Neural cell (in vitro differentiated cells): ENCODE results near the gene TTC5. TPM values are rescaled to one million over a fixed set of nuclear protein-coding genes. Genes with fewer than 3 reads are reported as not detected.
A peak's percentile ranks its signal among the peaks of the same experiment; 100 is the strongest.

Experiments
- H2AFZ ChIP-seq: fragments of 200-600, 300-800 bp; sonication (generic), shearing (Covaris generic); 2 replicates; pipeline ENCODE4 v1.6.0; 2014; ENCODE audit warnings: low read depth, mild to moderate bottlenecking, antibody characterized with exemption, low read length, moderate library complexity
- H3F3A ChIP-seq: fragments of 200-600 bp; shearing (Covaris generic); 2 replicates; pipeline ENCODE4 v1.6.1; 2016; ENCODE audit warnings: mild to moderate bottlenecking, moderate library complexity, mixed read lengths, antibody characterized with exemption, low read length; ENCODE audit not compliant: insufficient read depth, poor library complexity, severe bottlenecking
- H3K27ac ChIP-seq: fragments of 200-600, 300-800 bp; sonication (generic), shearing (Covaris generic); 2 replicates; pipeline ENCODE4 v1.5.1; 2014; ENCODE audit warnings: mild to moderate bottlenecking, low read length, moderate library complexity
- H3K27me3 ChIP-seq: fragments of 300-800, 200-600 bp; sonication (generic), shearing (Covaris generic); 2 replicates; pipeline ENCODE4 v1.6.0; 2014; ENCODE audit warnings: mild to moderate bottlenecking, low read depth, low read length, moderate library complexity; ENCODE audit not compliant: insufficient read depth
- H3K36me3 ChIP-seq: fragments of 300-800, 200-600 bp; sonication (generic), shearing (Covaris generic); 2 replicates; pipeline ENCODE4 v1.5.1; 2014; ENCODE audit warnings: mild to moderate bottlenecking, antibody characterized with exemption, low read length, moderate library complexity; ENCODE audit not compliant: insufficient read depth
- H3K4me2 ChIP-seq: fragments of 300-800, 200-600 bp; sonication (generic), shearing (Covaris generic); 2 replicates; pipeline ENCODE4 v1.6.0; 2014; ENCODE audit warnings: mild to moderate bottlenecking, low read length
- H3K4me3 ChIP-seq: fragments of 300-800, 200-600 bp; sonication (generic), shearing (Covaris generic); 2 replicates; pipeline ENCODE4 v1.5.1; 2014; ENCODE audit warnings: mild to moderate bottlenecking, low read length, moderate library complexity
- H3K79me2 ChIP-seq: fragments of 200-600 bp; shearing (Covaris generic); replicated peaks from 2 replicates; pipeline ENCODE4 v1.6.0; 2014; ENCODE audit warnings: mild to moderate bottlenecking, low read length, moderate library complexity; ENCODE audit not compliant: insufficient read depth
- H3K9ac ChIP-seq: fragments of 300-800, 200-600 bp; sonication (generic), shearing (Covaris generic); 2 replicates; pipeline ENCODE4 v1.6.1; 2016; ENCODE audit warnings: mild to moderate bottlenecking, low read length, mixed read lengths
- H3K9me2 ChIP-seq: fragments of 200-600 bp; shearing (Covaris generic); 2 replicates; pipeline ENCODE4 v1.6.1; 2016; ENCODE audit warnings: mild to moderate bottlenecking, low read length, mixed read lengths; ENCODE audit not compliant: insufficient read depth
- H3K9me3 ChIP-seq: fragments of 200-600, 300-800 bp; sonication (generic), shearing (Covaris generic); 2 replicates; pipeline ENCODE4 v1.6.1; 2016; ENCODE audit warnings: mild to moderate bottlenecking, mixed run types, low read length, moderate library complexity, mixed read lengths
- H4K20me1 ChIP-seq: fragments of 200-600 bp; shearing (Covaris generic); 2 replicates; pipeline ENCODE4 v1.6.1; 2016; ENCODE audit warnings: mild to moderate bottlenecking, mixed run types; ENCODE audit not compliant: insufficient read depth
- EP300 ChIP-seq: fragments of 450-650 bp; conservative IDR thresholded peaks from 2 replicates; pipeline ENCODE4 v1.6.1; 2014; ENCODE audit warnings: antibody characterized with exemption, mild to moderate bottlenecking, moderate library complexity; ENCODE audit not compliant: poor library complexity, severe bottlenecking
- EZH2 ChIP-seq: fragments of 200-600, 300-800 bp; shearing (Covaris generic), sonication (generic); IDR thresholded peaks from 2 replicates; pipeline ENCODE4 v1.6.1; 2014; ENCODE audit warnings: antibody characterized with exemption, low read length, borderline replicate concordance, mild to moderate bottlenecking; ENCODE audit not compliant: insufficient read depth, poor library complexity, severe bottlenecking
- MXI1 ChIP-seq: fragments of 450-650 bp; conservative IDR thresholded peaks from 2 replicates; pipeline ENCODE4 v1.6.1; 2014; ENCODE audit warnings: antibody characterized with exemption, mild to moderate bottlenecking; ENCODE audit not compliant: poor library complexity, severe bottlenecking
- POLR2AphosphoS5 ChIP-seq: IDR thresholded peaks from 2 replicates; pipeline ENCODE4 v1.6.1; 2012
- RAD21 ChIP-seq: fragments of 450-650 bp; conservative IDR thresholded peaks from 2 replicates; pipeline ENCODE4 v1.6.1; 2014; ENCODE audit warnings: antibody characterized with exemption, mild to moderate bottlenecking, moderate library complexity
- SMC3 ChIP-seq: fragments of 450-650 bp; conservative IDR thresholded peaks from 2 replicates; pipeline ENCODE4 v1.6.1; 2014; ENCODE audit warnings: antibody characterized with exemption, mild to moderate bottlenecking, moderate library complexity; ENCODE audit not compliant: poor library complexity
- TAF1 ChIP-seq: IDR thresholded peaks from 2 replicates; pipeline ENCODE4 v1.6.1; 2012; ENCODE audit warnings: low read depth
- polyA plus RNA-seq: library from polyadenylated mRNA; depleted of rRNA; stranded (reverse); fragments of >200 nt; gene quantifications from 2 replicates; pipeline ENCODE4 v1.2.3, GENCODE V29; 2014
- TF ChIP-seq, protein P1 (sequence below): IDR thresholded peaks from 2 replicates; pipeline ENCODE4 v1.6.1; 2012; ENCODE audit warnings: borderline replicate concordance
- TF ChIP-seq, protein P2 (sequence below): fragments of 450-650 bp; IDR thresholded peaks from 2 replicates; pipeline ENCODE4 v1.5.1; 2014; ENCODE audit warnings: antibody characterized with exemption, mild to moderate bottlenecking, moderate library complexity; ENCODE audit not compliant: poor library complexity, severe bottlenecking

Gene TTC5
- polyA plus RNA-seq, 1 donor from 2014 or later = 53.5 TPM

DNA sequence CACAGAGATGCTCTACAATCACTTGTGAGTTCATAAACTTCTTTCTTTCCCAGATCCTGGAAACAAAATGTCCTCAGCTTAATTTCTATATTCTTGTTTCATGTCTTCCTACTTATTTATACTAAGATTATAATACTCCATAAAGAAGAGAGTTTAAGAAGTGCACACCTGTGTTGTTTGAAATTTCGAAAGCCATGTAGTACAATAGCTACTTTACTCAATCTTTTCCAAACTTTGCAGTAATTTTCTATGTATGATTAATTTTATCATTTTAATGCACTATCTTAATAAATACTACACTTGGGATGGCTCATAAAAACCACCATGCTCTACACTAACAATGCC is 300 bp upstream of the TTC5 start:
- no peaks in the 10 kb centered on the region for H3F3A ChIP-seq
- H3K27me3 ChIP-seq = no peaks in the 10 kb centered on the region
- H3K9ac ChIP-seq = no peak overlapping the region
- H3K4me2 ChIP-seq = no peak overlapping the region
- no peaks in the 10 kb centered on the region for H4K20me1 ChIP-seq
- no peak overlapping the region for H2AFZ ChIP-seq
- TF ChIP-seq EZH2 (no peak), EP300 (no peak), SMC3 (no peak), TAF1 (no peak), RAD21 (no peak), MXI1 (no peak), POLR2AphosphoS5 (no peak)
- TF ChIP-seq, protein P1, sequence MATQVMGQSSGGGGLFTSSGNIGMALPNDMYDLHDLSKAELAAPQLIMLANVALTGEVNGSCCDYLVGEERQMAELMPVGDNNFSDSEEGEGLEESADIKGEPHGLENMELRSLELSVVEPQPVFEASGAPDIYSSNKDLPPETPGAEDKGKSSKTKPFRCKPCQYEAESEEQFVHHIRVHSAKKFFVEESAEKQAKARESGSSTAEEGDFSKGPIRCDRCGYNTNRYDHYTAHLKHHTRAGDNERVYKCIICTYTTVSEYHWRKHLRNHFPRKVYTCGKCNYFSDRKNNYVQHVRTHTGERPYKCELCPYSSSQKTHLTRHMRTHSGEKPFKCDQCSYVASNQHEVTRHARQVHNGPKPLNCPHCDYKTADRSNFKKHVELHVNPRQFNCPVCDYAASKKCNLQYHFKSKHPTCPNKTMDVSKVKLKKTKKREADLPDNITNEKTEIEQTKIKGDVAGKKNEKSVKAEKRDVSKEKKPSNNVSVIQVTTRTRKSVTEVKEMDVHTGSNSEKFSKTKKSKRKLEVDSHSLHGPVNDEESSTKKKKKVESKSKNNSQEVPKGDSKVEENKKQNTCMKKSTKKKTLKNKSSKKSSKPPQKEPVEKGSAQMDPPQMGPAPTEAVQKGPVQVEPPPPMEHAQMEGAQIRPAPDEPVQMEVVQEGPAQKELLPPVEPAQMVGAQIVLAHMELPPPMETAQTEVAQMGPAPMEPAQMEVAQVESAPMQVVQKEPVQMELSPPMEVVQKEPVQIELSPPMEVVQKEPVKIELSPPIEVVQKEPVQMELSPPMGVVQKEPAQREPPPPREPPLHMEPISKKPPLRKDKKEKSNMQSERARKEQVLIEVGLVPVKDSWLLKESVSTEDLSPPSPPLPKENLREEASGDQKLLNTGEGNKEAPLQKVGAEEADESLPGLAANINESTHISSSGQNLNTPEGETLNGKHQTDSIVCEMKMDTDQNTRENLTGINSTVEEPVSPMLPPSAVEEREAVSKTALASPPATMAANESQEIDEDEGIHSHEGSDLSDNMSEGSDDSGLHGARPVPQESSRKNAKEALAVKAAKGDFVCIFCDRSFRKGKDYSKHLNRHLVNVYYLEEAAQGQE = no peak
- TF ChIP-seq, protein P2, sequence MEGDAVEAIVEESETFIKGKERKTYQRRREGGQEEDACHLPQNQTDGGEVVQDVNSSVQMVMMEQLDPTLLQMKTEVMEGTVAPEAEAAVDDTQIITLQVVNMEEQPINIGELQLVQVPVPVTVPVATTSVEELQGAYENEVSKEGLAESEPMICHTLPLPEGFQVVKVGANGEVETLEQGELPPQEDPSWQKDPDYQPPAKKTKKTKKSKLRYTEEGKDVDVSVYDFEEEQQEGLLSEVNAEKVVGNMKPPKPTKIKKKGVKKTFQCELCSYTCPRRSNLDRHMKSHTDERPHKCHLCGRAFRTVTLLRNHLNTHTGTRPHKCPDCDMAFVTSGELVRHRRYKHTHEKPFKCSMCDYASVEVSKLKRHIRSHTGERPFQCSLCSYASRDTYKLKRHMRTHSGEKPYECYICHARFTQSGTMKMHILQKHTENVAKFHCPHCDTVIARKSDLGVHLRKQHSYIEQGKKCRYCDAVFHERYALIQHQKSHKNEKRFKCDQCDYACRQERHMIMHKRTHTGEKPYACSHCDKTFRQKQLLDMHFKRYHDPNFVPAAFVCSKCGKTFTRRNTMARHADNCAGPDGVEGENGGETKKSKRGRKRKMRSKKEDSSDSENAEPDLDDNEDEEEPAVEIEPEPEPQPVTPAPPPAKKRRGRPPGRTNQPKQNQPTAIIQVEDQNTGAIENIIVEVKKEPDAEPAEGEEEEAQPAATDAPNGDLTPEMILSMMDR = no peak
- no peaks in the 10 kb centered on the region for H3K9me2 ChIP-seq
- H3K4me3 ChIP-seq = peak overlapping the region; percentile 75
- H3K9me3 ChIP-seq = no peaks in the 10 kb centered on the region
- H3K36me3 ChIP-seq = no peaks in the 10 kb centered on the region
- H3K79me2 ChIP-seq = peaks cover 28% of the 10 kb centered on the region
- H3K27ac ChIP-seq = no peak overlapping the region

DNA sequence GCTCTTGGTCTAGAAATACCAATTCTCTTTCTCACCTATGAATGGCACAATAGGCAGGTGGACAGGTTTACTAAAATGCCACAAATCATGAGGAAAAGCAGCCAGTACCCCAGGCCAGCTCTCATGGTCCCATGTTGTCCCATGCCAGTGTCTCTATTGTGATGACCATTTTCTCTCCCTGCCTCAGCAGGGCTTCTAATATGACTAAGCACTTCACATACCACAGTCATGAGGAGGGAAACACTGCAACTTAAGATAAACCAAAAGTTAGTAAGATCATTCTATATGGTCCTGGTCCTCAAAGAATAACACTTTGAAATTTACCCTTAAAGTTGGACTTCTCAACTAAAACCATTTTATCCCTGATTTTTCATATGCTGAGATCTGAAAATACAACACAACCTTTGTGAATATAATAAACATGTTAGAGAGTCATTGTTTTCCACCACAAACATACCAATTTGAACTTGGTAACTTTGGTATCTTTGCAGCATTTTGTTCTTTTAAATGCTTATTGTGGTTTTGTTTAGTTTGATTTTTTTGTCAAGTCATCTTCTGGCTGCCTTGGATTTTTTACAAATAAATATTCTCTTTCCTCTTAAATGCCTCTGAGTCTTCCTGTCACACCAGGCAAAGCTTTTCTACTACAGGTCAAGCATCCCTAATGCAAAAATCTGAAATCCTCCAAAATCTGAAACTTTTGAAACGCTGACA is 3.6 kb downstream of the TTC5 start:
- Histone ChIP-seq H4K20me1 (no peaks in the 10 kb centered on the region), H3F3A (no peaks in the 10 kb centered on the region), H3K27me3 (no peaks in the 10 kb centered on the region), H3K9me3 (no peaks in the 10 kb centered on the region), H3K9ac (no peak overlapping the region), H3K27ac (no peak overlapping the region), H3K36me3 (no peaks in the 10 kb centered on the region), H3K9me2 (no peaks in the 10 kb centered on the region), H3K4me3 (no peak overlapping the region), H3K4me2 (no peak overlapping the region), H3K79me2 (peaks cover 28% of the 10 kb centered on the region), H2AFZ (no peak overlapping the region)
- no peak for TF ChIP-seq SMC3
- TF ChIP-seq, protein P2 = no peak
